ENCODE measurements around the gene RBMS2. TPM values are rescaled to one million over a fixed set of nuclear protein-coding genes. Genes with fewer than 3 reads are reported as not detected.

The RBMS2 gene
- total and polyA plus RNA-seq, 9 of the 15 experiments (the other 6 are each of a cell fraction or from before 2014, with no cell fraction given) = 0.08 to 10.5 (median 0.31) TPM

- TF ChIP-seq STAT5B (CRISPR knock-in tag; IDR thresholded peaks at IDR 0.05) = no peak
- TF ChIP-seq HCFC1 (IDR thresholded peaks at IDR 0.05; ENCODE audit: low read depth, low read length) = no peak
- TF ChIP-seq PPARD (CRISPR knock-in tag; IDR thresholded peaks at IDR 0.05) = no peak
- no peak for TF ChIP-seq FOXO4 (CRISPR knock-in tag; IDR thresholded peaks at IDR 0.05)
- TF ChIP-seq SMARCB1 (IDR thresholded peaks at IDR 0.05; ENCODE audit: insufficient read length, low read depth) = no peak
- TF ChIP-seq RB1 (IDR thresholded peaks at IDR 0.05; ENCODE audit: low read depth) = peak; percentile 23; the same call in 1 of the 2 replicates
- TF ChIP-seq ZNF436 (CRISPR knock-in tag; IDR thresholded peaks at IDR 0.05) = no peak
- no peak for TF ChIP-seq ETV5 (CRISPR knock-in tag; IDR thresholded peaks at IDR 0.05; ENCODE audit: low read depth)
- TF ChIP-seq POLR2B (IDR thresholded peaks at IDR 0.05; ENCODE audit: low read depth, partially characterized antibody) = no peak
- TF ChIP-seq USF1 (CRISPR knock-in tag; IDR thresholded peaks at IDR 0.05) = peak; percentile 39; the same call in 1 of the 2 replicates
- TF ChIP-seq CC2D1A (IDR thresholded peaks at IDR 0.05) = no peak
- no peak for TF ChIP-seq RREB1 (CRISPR knock-in tag; IDR thresholded peaks at IDR 0.05)
- TF ChIP-seq HNRNPL (IDR thresholded peaks at IDR 0.05; ENCODE audit: low read depth, low read length) = no peak
- no peak for TF ChIP-seq RCOR1 (IDR thresholded peaks at IDR 0.05; ENCODE audit: borderline replicate concordance in 1 of 2, low read depth in 2 of 2, low read length in 2 of 2)
- TF ChIP-seq KLF1 (tag; IDR thresholded peaks at IDR 0.05) = no peak
- TF ChIP-seq GATAD2B (IDR thresholded peaks at IDR 0.05; ENCODE audit: borderline replicate concordance) = no peak
- no peak for TF ChIP-seq KLF6 (CRISPR knock-in tag; IDR thresholded peaks at IDR 0.05; ENCODE audit: borderline replicate concordance)
- TF ChIP-seq EZH2 (IDR thresholded peaks at IDR 0.05; ENCODE audit: borderline replicate concordance, low read depth, low read length) = no peak
- no peak for TF ChIP-seq KDM2B (CRISPR knock-in tag; IDR thresholded peaks at IDR 0.05)
- TF ChIP-seq KAT2B (IDR thresholded peaks at IDR 0.05; ENCODE audit: low read depth, low read length) = no peak
- TF ChIP-seq RNF2 (IDR thresholded peaks at IDR 0.05) = no peak
- no peak for TF ChIP-seq TCF15 (CRISPR knock-in tag; IDR thresholded peaks at IDR 0.05)
Measured at GRCh38 chr12:56593909-56594621, 72.4 kb downstream of the RBMS2 start (continued).

All from K562 (cell line).